ENCODE data around the gene ZNF567.

GRCh38 chr19:36665832-36666231 is 21.6 kb upstream of the ZNF567 start:
- TF ChIP-seq CTCF (IDR thresholded peaks at IDR 0.05) (no peak), POLR2A (IDR thresholded peaks at IDR 0.05) (no peak), EP300 (IDR thresholded peaks at IDR 0.05) (no peak)
